Astrocyte (in vitro differentiated cells and primary cell): ENCODE measurements around the gene DNASE1L3. TPM values are rescaled to one million over a fixed set of nuclear protein-coding genes. Genes with fewer than 3 reads are reported as not detected.

Source experiments
- DNase-seq: peaks from one replicate; pipeline ENCODE4 v3.0.0-alpha.2; 2010; ENCODE audit warnings: low read depth
- FAIRE-seq: peaks from 2 replicates; lab custom pipeline; 2011; peaks lifted over from hg19 to GRCh38; lab: Jason Lieb, UNC
- H2AFZ ChIP-seq: 2 replicates; pipeline ENCODE4 v1.6.0; 2012; ENCODE audit warnings: low read depth, low read length, inconsistent platforms
- H3K27ac ChIP-seq: 2 replicates; pipeline ENCODE4 v1.5.1; 2011; ENCODE audit warnings: low read depth, low read length, inconsistent platforms
- H3K27me3 ChIP-seq: 2 replicates; pipeline ENCODE4 v1.6.0; 2011; ENCODE audit warnings: low read length, inconsistent platforms; ENCODE audit not compliant: insufficient read depth
- H3K36me3 ChIP-seq: 2 replicates; pipeline ENCODE4 v1.5.1; 2011; ENCODE audit warnings: low read length, inconsistent platforms; ENCODE audit not compliant: insufficient read depth
- H3K4me1 ChIP-seq: 2 replicates; pipeline ENCODE4 v1.5.1; 2011; ENCODE audit warnings: low read length, inconsistent platforms; ENCODE audit not compliant: insufficient read depth
- H3K4me2 ChIP-seq: 2 replicates; pipeline ENCODE4 v1.6.0; 2012; ENCODE audit warnings: low read length, inconsistent platforms
- H3K4me3 ChIP-seq: 2 replicates; pipeline ENCODE4 v1.5.1; 2011; ENCODE audit warnings: low read depth, mild to moderate bottlenecking, low read length, inconsistent platforms; ENCODE audit not compliant: insufficient read depth
- H3K79me2 ChIP-seq: 2 replicates; pipeline ENCODE4 v1.6.0; 2012; ENCODE audit warnings: mild to moderate bottlenecking, low read length, inconsistent platforms; ENCODE audit not compliant: insufficient read depth
- H3K9ac ChIP-seq: 2 replicates; pipeline ENCODE4 v1.6.0; 2012; ENCODE audit warnings: mild to moderate bottlenecking, low read length, inconsistent platforms
- H3K9me3 ChIP-seq: 2 replicates; pipeline ENCODE4 v1.5.1; 2012; ENCODE audit warnings: low read depth, mild to moderate bottlenecking, low read length, inconsistent platforms; ENCODE audit not compliant: insufficient read depth
- H4K20me1 ChIP-seq: 2 replicates; pipeline ENCODE4 v1.6.0; 2012; ENCODE audit warnings: low read length, inconsistent platforms; ENCODE audit not compliant: insufficient read depth
- H3K27ac Mint-ChIP-seq: one replicate; pipeline ENCODE4 v1.8.0; 2021; ENCODE audit warnings: mild to moderate bottlenecking, mixed read lengths; ENCODE audit not compliant: unreplicated experiment
- H3K27me3 Mint-ChIP-seq: one replicate; pipeline ENCODE4 v1.8.0; 2021; ENCODE audit warnings: low read depth, mixed read lengths; ENCODE audit not compliant: unreplicated experiment
- H3K36me3 Mint-ChIP-seq: one replicate; pipeline ENCODE4 v1.8.0; 2021; ENCODE audit warnings: low read depth, mixed read lengths; ENCODE audit not compliant: unreplicated experiment
- H3K4me1 Mint-ChIP-seq: one replicate; pipeline ENCODE4 v1.8.0; 2021; ENCODE audit warnings: low read depth, mixed read lengths; ENCODE audit not compliant: unreplicated experiment
- H3K4me3 Mint-ChIP-seq: one replicate; pipeline ENCODE4 v1.8.0; 2021; ENCODE audit warnings: mild to moderate bottlenecking, moderate library complexity, mixed read lengths; ENCODE audit not compliant: unreplicated experiment
- H3K9me3 Mint-ChIP-seq: one replicate; pipeline ENCODE4 v1.8.0; 2021; ENCODE audit warnings: mild to moderate bottlenecking, mixed read lengths; ENCODE audit not compliant: unreplicated experiment
- EZH2 ChIP-seq: IDR thresholded peaks from 2 replicates; pipeline ENCODE4 v1.6.1; 2012; ENCODE audit warnings: mild to moderate bottlenecking, low read length, inconsistent platforms; ENCODE audit not compliant: insufficient read depth
- total RNA-seq: library from RNA; stranded (reverse); gene quantifications from 2 replicates; pipeline ENCODE4 v1.2.1, GENCODE V29; 2021
- TF ChIP-seq, protein P1 (sequence below): IDR thresholded peaks from 2 replicates; pipeline ENCODE4 v1.5.1; 2011; ENCODE audit warnings: low read depth, mild to moderate bottlenecking, inconsistent platforms, low read length, moderate library complexity; ENCODE audit not compliant: insufficient read depth

The DNASE1L3 gene
- total RNA-seq, 1 donor from 2014 or later: not detected

DNA sequence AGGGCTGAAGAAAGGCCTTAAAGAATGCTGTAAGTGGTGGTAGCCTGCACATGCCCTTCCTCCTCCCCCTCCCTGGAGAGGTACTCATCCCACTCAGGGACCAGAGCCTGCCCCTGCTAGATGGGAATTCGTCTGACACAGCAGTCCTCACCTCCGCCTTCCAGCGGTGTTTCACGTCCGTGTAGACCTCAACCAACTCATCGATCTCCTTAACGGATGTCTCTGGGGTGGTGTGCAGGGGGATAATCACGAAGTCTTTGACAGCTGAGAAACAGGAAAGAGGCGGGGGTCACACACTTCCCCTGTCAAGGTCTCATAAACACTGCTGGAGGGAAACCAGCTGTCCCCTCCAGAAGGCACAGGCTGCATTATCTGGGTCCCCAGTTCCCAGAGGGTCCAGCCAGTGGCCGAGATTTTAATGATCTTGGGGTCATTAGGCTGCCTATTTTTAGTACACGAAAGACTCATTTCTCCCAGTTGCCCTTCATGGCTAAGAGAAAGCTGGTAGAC is 9.9 kb downstream of the DNASE1L3 start:
- Mint-ChIP-seq H3K4me3 (no peak overlapping the region), H3K27ac (no peak overlapping the region), H3K9me3 (no peaks in the 10 kb centered on the region), H3K27me3 (peaks cover 4% of the 10 kb centered on the region), H3K4me1 (peaks cover 8% of the 10 kb centered on the region), H3K36me3 (peaks cover 2% of the 10 kb centered on the region)
- no peaks in the 10 kb centered on the region for H4K20me1 ChIP-seq
- DNase-seq (no peak), FAIRE-seq (no peak)
- no peaks in the 10 kb centered on the region for H3K9me3 ChIP-seq
- TF ChIP-seq, protein P1, sequence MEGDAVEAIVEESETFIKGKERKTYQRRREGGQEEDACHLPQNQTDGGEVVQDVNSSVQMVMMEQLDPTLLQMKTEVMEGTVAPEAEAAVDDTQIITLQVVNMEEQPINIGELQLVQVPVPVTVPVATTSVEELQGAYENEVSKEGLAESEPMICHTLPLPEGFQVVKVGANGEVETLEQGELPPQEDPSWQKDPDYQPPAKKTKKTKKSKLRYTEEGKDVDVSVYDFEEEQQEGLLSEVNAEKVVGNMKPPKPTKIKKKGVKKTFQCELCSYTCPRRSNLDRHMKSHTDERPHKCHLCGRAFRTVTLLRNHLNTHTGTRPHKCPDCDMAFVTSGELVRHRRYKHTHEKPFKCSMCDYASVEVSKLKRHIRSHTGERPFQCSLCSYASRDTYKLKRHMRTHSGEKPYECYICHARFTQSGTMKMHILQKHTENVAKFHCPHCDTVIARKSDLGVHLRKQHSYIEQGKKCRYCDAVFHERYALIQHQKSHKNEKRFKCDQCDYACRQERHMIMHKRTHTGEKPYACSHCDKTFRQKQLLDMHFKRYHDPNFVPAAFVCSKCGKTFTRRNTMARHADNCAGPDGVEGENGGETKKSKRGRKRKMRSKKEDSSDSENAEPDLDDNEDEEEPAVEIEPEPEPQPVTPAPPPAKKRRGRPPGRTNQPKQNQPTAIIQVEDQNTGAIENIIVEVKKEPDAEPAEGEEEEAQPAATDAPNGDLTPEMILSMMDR: no peak
- TF ChIP-seq EZH2: no peak
- no peaks in the 10 kb centered on the region for H3K4me1 ChIP-seq
- no peak overlapping the region for H3K9ac ChIP-seq
- H3K27ac ChIP-seq: no peak overlapping the region
- no peaks in the 10 kb centered on the region for H3K79me2 ChIP-seq
- no peak overlapping the region for H3K4me2 ChIP-seq
- no peak overlapping the region for H2AFZ ChIP-seq
- H3K36me3 ChIP-seq: no peaks in the 10 kb centered on the region
- H3K27me3 ChIP-seq: no peaks in the 10 kb centered on the region
- H3K4me3 ChIP-seq: no peak overlapping the region

DNA sequence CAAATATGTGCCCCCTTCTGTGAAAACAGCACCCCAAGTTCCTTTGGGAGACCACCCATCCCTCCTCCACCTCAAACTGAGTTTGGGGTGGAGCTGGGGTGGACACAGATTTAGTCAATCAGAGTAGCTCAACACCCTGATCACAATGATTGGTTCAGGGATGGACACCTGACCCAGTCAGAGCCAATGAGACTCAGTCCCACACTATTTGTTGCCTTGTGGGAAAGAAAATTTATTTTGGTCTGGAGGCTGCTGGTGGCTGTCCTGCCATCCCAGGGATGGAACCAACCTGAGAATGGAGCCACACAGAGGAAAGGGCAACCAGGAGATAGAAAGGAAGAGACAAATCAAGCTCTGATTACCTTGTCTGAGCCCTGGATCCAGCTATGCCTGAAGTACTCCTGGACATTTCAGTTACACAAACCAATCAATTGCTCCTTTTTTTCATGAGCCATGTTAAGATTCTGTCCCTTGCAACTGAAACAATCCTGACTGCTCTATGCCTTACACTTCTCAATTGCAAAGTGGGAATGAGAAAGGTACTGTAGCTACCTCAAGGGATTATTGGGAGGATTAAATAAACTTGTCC is 10.6 kb downstream of the DNASE1L3 start:
- Histone ChIP-seq H4K20me1 (no peaks in the 10 kb centered on the region), H3K4me3 (no peak overlapping the region), H3K9me3 (no peaks in the 10 kb centered on the region), H3K9ac (no peak overlapping the region), H3K4me1 (no peaks in the 10 kb centered on the region), H3K4me2 (no peak overlapping the region), H3K79me2 (no peaks in the 10 kb centered on the region), H3K27me3 (no peaks in the 10 kb centered on the region), H3K36me3 (no peaks in the 10 kb centered on the region), H3K27ac (no peak overlapping the region), H2AFZ (no peak overlapping the region)
- TF ChIP-seq, protein P1: no peak
- no peak for TF ChIP-seq EZH2
- H3K4me3 Mint-ChIP-seq: no peak overlapping the region
- H3K4me1 Mint-ChIP-seq: peaks cover 8% of the 10 kb centered on the region
- no peak for DNase-seq
- peaks cover 2% of the 10 kb centered on the region for H3K36me3 Mint-ChIP-seq
- no peak for FAIRE-seq
- no peak overlapping the region for H3K27ac Mint-ChIP-seq
- H3K9me3 Mint-ChIP-seq: no peaks in the 10 kb centered on the region
- H3K27me3 Mint-ChIP-seq: peaks cover 4% of the 10 kb centered on the region

DNA sequence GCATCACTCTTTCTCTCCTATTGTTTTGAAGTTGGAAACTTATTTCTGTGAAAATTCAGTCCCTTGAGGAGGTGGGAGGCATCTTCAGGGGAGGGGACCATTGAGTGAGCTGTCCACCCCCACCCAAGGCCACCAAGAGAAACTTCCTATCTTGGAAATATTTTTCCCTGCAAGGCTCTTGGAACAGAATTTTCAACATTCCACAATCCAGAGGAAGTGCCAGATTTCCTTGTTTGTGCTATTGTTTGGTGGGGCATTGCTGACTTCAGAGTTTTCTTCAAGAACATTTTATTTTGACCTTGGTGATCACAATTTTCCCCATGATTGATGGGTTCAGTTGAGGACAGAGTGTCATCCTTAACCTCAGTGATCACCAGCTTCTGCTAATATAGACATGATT is 12.0 kb downstream of the DNASE1L3 start:
- H3K4me2 ChIP-seq: no peak overlapping the region
- Mint-ChIP-seq H3K4me1 (peaks cover 7% of the 10 kb centered on the region), H3K4me3 (no peak overlapping the region), H3K27me3 (peaks cover 6% of the 10 kb centered on the region), H3K27ac (no peak overlapping the region), H3K36me3 (peaks cover 2% of the 10 kb centered on the region), H3K9me3 (no peaks in the 10 kb centered on the region)
- no peak for FAIRE-seq
- H4K20me1 ChIP-seq: no peaks in the 10 kb centered on the region
- H3K4me3 ChIP-seq: no peak overlapping the region
- no peaks in the 10 kb centered on the region for H3K9me3 ChIP-seq
- H3K79me2 ChIP-seq: no peaks in the 10 kb centered on the region
- no peaks in the 10 kb centered on the region for H3K4me1 ChIP-seq
- no peak for DNase-seq
- no peaks in the 10 kb centered on the region for H3K36me3 ChIP-seq
- no peak overlapping the region for H3K27ac ChIP-seq
- no peak overlapping the region for H3K9ac ChIP-seq
- H3K27me3 ChIP-seq: no peaks in the 10 kb centered on the region
- H2AFZ ChIP-seq: no peak overlapping the region
- TF ChIP-seq, protein P1: no peak
- no peak for TF ChIP-seq EZH2
